ENCODE data around the gene COCH.

- TF ChIP-seq FOXA1 (IDR thresholded peaks at IDR 0.05) = no peak
- no peak for TF ChIP-seq FOXK2 (IDR thresholded peaks at IDR 0.05)
- no peak for TF ChIP-seq TARDBP (IDR thresholded peaks at IDR 0.05)
- no peak for TF ChIP-seq ARNT (IDR thresholded peaks at IDR 0.05)
- no peak for TF ChIP-seq FOXM1 (IDR thresholded peaks at IDR 0.05; ENCODE audit: borderline replicate concordance)
- no peak for TF ChIP-seq SUZ12 (IDR thresholded peaks at IDR 0.05)
- TF ChIP-seq CTBP1 (IDR thresholded peaks at IDR 0.05; ENCODE audit: borderline replicate concordance) = no peak
- no peak for TF ChIP-seq HDGF (IDR thresholded peaks at IDR 0.05; ENCODE audit: borderline replicate concordance)
- no peak for TF ChIP-seq NFRKB (IDR thresholded peaks at IDR 0.05)
- TF ChIP-seq SP1 (IDR thresholded peaks at IDR 0.05) = no peak
- TF ChIP-seq BHLHE40 (IDR thresholded peaks at IDR 0.05; ENCODE audit: borderline replicate concordance) = no peak
These were observed 9.4 kb upstream of the COCH start for GRCh38 chr14:30864934-30865333.
